K562 (cell line): ENCODE data around the gene MEDAG. TPM values are rescaled to one million over a fixed set of nuclear protein-coding genes. Genes with fewer than 3 reads are reported as not detected.

Experiments used
- ATF3 ChIP-seq, 2 experiments: fragments of 450-650 bp in 1 of 2; sonication (generic) in 1 of 2; formaldehyde crosslinking in 1 of 2; IDR thresholded peaks in 1 of 2; conservative IDR thresholded peaks in 1 of 2; 2 replicates each; pipeline versions ENCODE4 v1.6.1 to v1.8.1; 2016 to 2023; ENCODE audit warnings: mild to moderate bottlenecking in 2 of 2, moderate library complexity in 2 of 2, inconsistent platforms in 1 of 2, missing genetic modification reagents in 1 of 2
- CTCF ChIP-seq, 3 experiments: IDR thresholded peaks in 2 of 3; conservative IDR thresholded peaks in 1 of 3; 2 replicates each; pipeline ENCODE4 v1.5.1; 2011 to 2012; ENCODE audit warnings: low read length in 3 of 3, mild to moderate bottlenecking in 3 of 3, control low read depth in 2 of 3, improper control_type of control experiment in 1 of 3, inconsistent platforms in 1 of 3, low read depth in 1 of 3, mixed read lengths in 1 of 3, moderate library complexity in 1 of 3; ENCODE audit not compliant: insufficient read depth in 2 of 3
- CUX1 ChIP-seq: fragments of 200-800 bp; sonication (Bioruptor generic); IDR thresholded peaks from 2 replicates; pipeline ENCODE4 v1.6.1; 2016; ENCODE audit warnings: missing genetic modification characterization, missing compliant biosample characterization
- NFIC ChIP-seq: fragments of 450-650 bp; IDR thresholded peaks from 2 replicates; pipeline ENCODE4 v1.6.1; 2017; ENCODE audit warnings: mild to moderate bottlenecking, inconsistent platforms
- NR0B1 ChIP-seq: fragments of 450-650 bp; IDR thresholded peaks from one replicate; pipeline ENCODE4 v1.6.1; 2018; ENCODE audit warnings: mild to moderate bottlenecking, moderate library complexity; ENCODE audit not compliant: partially characterized antibody
- SAFB2 ChIP-seq: fragments of 200-400 bp; formaldehyde crosslinking; IDR thresholded peaks from 2 replicates; pipeline ENCODE4 v1.6.1; 2018; ENCODE audit warnings: borderline replicate concordance, low read length, low read depth, moderate library complexity; ENCODE audit not compliant: severe bottlenecking
- YBX1 ChIP-seq: fragments of 450-650 bp; IDR thresholded peaks from 2 replicates; pipeline ENCODE4 v1.7.1; 2016; ENCODE audit warnings: mild to moderate bottlenecking
- polyA plus RNA-seq, 8 experiments: library from polyadenylated mRNA; depleted of rRNA in 4 of 8; stranded (reverse) in 5 of 8; unstranded in 3 of 8; fragments of >200 nt; fragmentation: Nextera tagmentation in 2 of 8; fragmentation: Illumina TruSeq in 1 of 8; extraction: Ambion mirVana in 2 of 8; extraction: Trizol in 1 of 8; gene quantifications; 2 replicates each; pipeline versions ENCODE4 v1.2.1 to v1.2.3, GENCODE V29; 2011 to 2014; ENCODE audit warnings: inconsistent platforms in 1 of 8, missing spikeins in 1 of 8
- total RNA-seq, 7 experiments: library from RNA; depleted of rRNA in 6 of 7; stranded (reverse); fragments of >200 nt in 6 of 7; fragmentation: Illumina TruSeq in 2 of 7; extraction: Trizol in 2 of 7; gene quantifications; 2 replicates each; pipeline versions ENCODE4 v1.2.1 to v1.2.3, GENCODE V29; 2011 to 2021; ENCODE audit warnings: low replicate concordance in 1 of 7

Gene MEDAG
- total and polyA plus RNA-seq, 9 of the 15 experiments (the other 6 are each of a cell fraction or from before 2014, with no cell fraction given) = not detected

GRCh38 chr13:30872685-30873461 lies 33.2 kb upstream of the MEDAG start (continued):
- TF ChIP-seq CTCF (IDR thresholded peaks at IDR 0.05 in 2 of 3, conservative IDR thresholded peaks at IDR 0.05 in 1 of 3; ENCODE audit: insufficient read depth in 2 of 3, low read depth in 1 of 3, low read length in 3 of 3) = no peak
- TF ChIP-seq ATF3 (IDR thresholded peaks at IDR 0.05) = no peak
- TF ChIP-seq ATF3 (CRISPR knock-in tag; conservative IDR thresholded peaks at IDR 0.05) = no peak
- no peak for TF ChIP-seq SAFB2
- TF ChIP-seq NR0B1 = no peak
- no peak for TF ChIP-seq CUX1 (CRISPR knock-in tag)
- no peak for TF ChIP-seq NFIC
- TF ChIP-seq YBX1 = no peak
